HEK293 (cell line): ENCODE data around the gene CAPN7.

Source experiments
- CTCF ChIA-PET: fragments of 350-600 bp; formaldehyde crosslinking; extraction: SDS; loops from one replicate; lab custom pipeline; 2021; ENCODE audit warnings: antibody characterized with exemption; lab: Yijun Ruan, JAX
- POLR2A ChIA-PET: fragments of 300-600 bp; formaldehyde crosslinking; extraction: SDS; loops from one replicate; lab custom pipeline; 2020; ENCODE audit warnings: antibody characterized with exemption, inconsistent platforms; lab: Yijun Ruan, JAX
- H3K27ac ChIP-seq: fragments of 200-500 bp; sonication (Bioruptor generic); 2 replicates; pipeline ENCODE4 v1.5.1; 2014; ENCODE audit warnings: low read depth, low read length, control low read depth, inconsistent platforms; ENCODE audit errors: extremely low read depth
- H3K36me3 ChIP-seq, 2 experiments: fragments of 200-500 bp in 1 of 2; sonication (Bioruptor generic) in 1 of 2; 1 replicate in 1 of 2; 2 replicates in 1 of 2; pipeline ENCODE4 v1.5.1; 2014 to 2017; ENCODE audit warnings: inconsistent platforms in 2 of 2, low read length in 2 of 2; ENCODE audit not compliant: control insufficient read depth in 2 of 2, insufficient read depth in 1 of 2
- H3K4me1 ChIP-seq: fragments of 200-500 bp; sonication (Bioruptor generic); 2 replicates; pipeline ENCODE4 v1.5.1; 2014; ENCODE audit warnings: mild to moderate bottlenecking, low read length, inconsistent platforms; ENCODE audit not compliant: control insufficient read depth, insufficient read depth
- H3K4me3 ChIP-seq: 2 replicates; pipeline ENCODE4 v1.5.1; 2011; ENCODE audit warnings: low read depth, mild to moderate bottlenecking, control low read depth, low read length, moderate library complexity
- H3K9me3 ChIP-seq: fragments of 200-500 bp; sonication (Bioruptor generic); 2 replicates; pipeline ENCODE4 v1.5.1; 2014; ENCODE audit warnings: low read depth, low read length, inconsistent platforms; ENCODE audit not compliant: control insufficient read depth, insufficient read depth
- KLF8 ChIP-seq: fragments of 450-650 bp; formaldehyde crosslinking; IDR thresholded peaks from 2 replicates; pipeline ENCODE4 v1.5.1; 2016; ENCODE audit warnings: missing biosample characterization, missing genetic modification characterization
- PRDM1 ChIP-seq: fragments of 450-650 bp; formaldehyde crosslinking; IDR thresholded peaks from 2 replicates; pipeline ENCODE4; 2016; ENCODE audit warnings: missing biosample characterization, missing genetic modification characterization
- YY1 ChIP-seq: fragments of 450-650 bp; formaldehyde crosslinking; IDR thresholded peaks from 2 replicates; pipeline ENCODE4 v1.5.1; 2018; ENCODE audit warnings: missing biosample characterization, missing genetic modification characterization
- ZBTB17 ChIP-seq: fragments of 450-650 bp; formaldehyde crosslinking; IDR thresholded peaks from 2 replicates; pipeline ENCODE4 v1.5.1; 2016; ENCODE audit warnings: missing biosample characterization, missing genetic modification characterization
- ZBTB48 ChIP-seq: fragments of 450-650 bp; formaldehyde crosslinking; IDR thresholded peaks from 2 replicates; pipeline ENCODE4 v1.5.1; 2016; ENCODE audit warnings: missing biosample characterization, missing genetic modification characterization
- ZFP37 ChIP-seq: fragments of 450-650 bp; formaldehyde crosslinking; IDR thresholded peaks from 2 replicates; pipeline ENCODE4 v1.5.1; 2016; ENCODE audit warnings: missing biosample characterization, missing genetic modification characterization
- ZFP69B ChIP-seq: fragments of 450-650 bp; formaldehyde crosslinking; IDR thresholded peaks from 2 replicates; pipeline ENCODE4 v1.5.1; 2016; ENCODE audit warnings: missing biosample characterization, missing genetic modification characterization
- ZIC2 ChIP-seq: fragments of 450-650 bp; formaldehyde crosslinking; IDR thresholded peaks from 2 replicates; pipeline ENCODE4 v1.5.1; 2016; ENCODE audit warnings: missing biosample characterization, missing genetic modification characterization
- ZNF302 ChIP-seq: fragments of 450-650 bp; formaldehyde crosslinking; IDR thresholded peaks from 2 replicates; pipeline ENCODE4 v1.5.1; 2016; ENCODE audit warnings: missing biosample characterization, missing genetic modification characterization, low read depth
- ZNF37A ChIP-seq: fragments of 450-650 bp; IDR thresholded peaks from 2 replicates; pipeline ENCODE4 v1.5.1; 2018; ENCODE audit warnings: missing biosample characterization, missing genetic modification characterization
- ZNF416 ChIP-seq: fragments of 450-650 bp; formaldehyde crosslinking; IDR thresholded peaks from 2 replicates; pipeline ENCODE4 v1.5.1; 2016; ENCODE audit warnings: missing biosample characterization, missing genetic modification characterization
- ZNF658 ChIP-seq: fragments of 450-650 bp; formaldehyde crosslinking; IDR thresholded peaks from 2 replicates; pipeline ENCODE4; 2016; ENCODE audit warnings: missing biosample characterization, missing genetic modification characterization
- ZNF707 ChIP-seq: fragments of 450-650 bp; formaldehyde crosslinking; IDR thresholded peaks from 2 replicates; pipeline ENCODE4 v1.5.1; 2016; ENCODE audit warnings: missing biosample characterization, missing genetic modification characterization
- ZNF843 ChIP-seq: fragments of 450-650 bp; formaldehyde crosslinking; IDR thresholded peaks from 2 replicates; pipeline ENCODE4 v1.5.1; 2016; ENCODE audit warnings: missing biosample characterization, missing genetic modification characterization
- TF ChIP-seq, protein P1 (sequence below): fragments of 450-650 bp; formaldehyde crosslinking; IDR thresholded peaks from 2 replicates; pipeline ENCODE4; 2016; ENCODE audit warnings: missing biosample characterization, missing genetic modification characterization
- TF ChIP-seq, protein P2 (sequence below): fragments of 450-650 bp; formaldehyde crosslinking; IDR thresholded peaks from 2 replicates; pipeline ENCODE4 v1.5.1; 2016; ENCODE audit warnings: missing biosample characterization, missing genetic modification characterization, low read depth
- TF ChIP-seq, protein P3 (sequence below): fragments of 450-650 bp; IDR thresholded peaks from 2 replicates; pipeline ENCODE4 v1.5.1; 2018; ENCODE audit warnings: missing biosample characterization, missing genetic modification characterization

CAPN7 gene

DNA sequence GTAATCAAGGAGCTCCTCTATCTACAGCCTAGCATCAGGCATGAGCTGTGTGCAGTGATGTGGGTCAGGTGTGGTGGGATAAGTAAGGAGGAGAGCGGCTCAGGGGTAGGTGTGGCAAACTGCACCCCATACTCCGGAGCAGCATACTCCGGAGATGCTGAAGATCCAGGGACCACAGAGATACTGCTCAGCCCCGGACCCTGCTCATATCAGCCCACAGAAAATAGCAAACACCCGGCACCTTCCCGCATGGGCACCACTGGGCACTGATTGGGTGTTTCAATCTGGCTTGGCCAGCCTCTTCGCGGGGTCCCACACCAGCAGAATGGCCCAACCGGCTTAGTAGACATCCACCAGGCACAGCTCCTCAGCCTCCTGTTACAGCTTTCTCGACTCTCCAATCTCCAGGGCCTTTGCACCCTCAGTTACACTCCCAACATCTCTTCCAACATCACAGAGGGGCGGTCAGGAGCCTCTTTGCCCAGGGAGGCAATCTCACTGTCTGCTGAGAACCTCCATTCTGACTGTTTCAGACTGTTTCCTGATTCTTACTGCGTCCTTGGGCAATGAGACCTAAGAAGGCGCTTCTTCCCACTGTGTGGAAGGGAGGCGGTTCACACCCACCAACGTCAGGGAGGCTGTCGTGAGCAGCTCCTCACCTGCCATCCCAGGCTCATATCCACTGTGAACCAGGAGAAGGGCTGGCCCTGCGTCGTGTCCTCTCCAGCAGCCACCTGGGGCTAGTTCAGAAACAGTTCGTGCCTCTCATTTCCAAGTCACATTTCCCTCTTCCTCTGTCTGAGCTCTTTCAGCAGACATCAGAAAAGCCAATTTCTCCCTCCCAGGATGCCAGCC lies 59.8 kb downstream of the CAPN7 start:
- H3K27ac ChIP-seq: no peak overlapping the region
- CTCF ChIA-PET: interaction anchor here (0.6 to 6.7 kb wide), 14 partner anchors 10 to 235 kb away, joined by 3 to 109 read pairs (median 23); partner anchors contain the start of gene SH3BP5
- H3K36me3 ChIP-seq: peaks cover 0 to 11% of the 10 kb centered on the region in 2 experiments; a peak in 1 of 3 replicates
- TF ChIP-seq ZNF302 (tag by site-specific recombination): no peak
- TF ChIP-seq ZFP37 (tag by site-specific recombination): no peak
- TF ChIP-seq, protein P1, sequence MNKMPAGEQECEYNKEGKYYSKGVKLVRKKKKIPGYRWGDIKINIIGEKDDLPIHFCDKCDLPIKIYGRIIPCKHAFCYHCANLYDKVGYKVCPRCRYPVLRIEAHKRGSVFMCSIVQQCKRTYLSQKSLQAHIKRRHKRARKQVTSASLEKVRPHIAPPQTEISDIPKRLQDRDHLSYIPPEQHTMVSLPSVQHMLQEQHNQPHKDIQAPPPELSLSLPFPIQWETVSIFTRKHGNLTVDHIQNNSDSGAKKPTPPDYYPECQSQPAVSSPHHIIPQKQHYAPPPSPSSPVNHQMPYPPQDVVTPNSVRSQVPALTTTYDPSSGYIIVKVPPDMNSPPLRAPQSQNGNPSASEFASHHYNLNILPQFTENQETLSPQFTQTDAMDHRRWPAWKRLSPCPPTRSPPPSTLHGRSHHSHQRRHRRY (tag by site-specific recombination): no peak
- no peak for TF ChIP-seq ZNF843 (tag by site-specific recombination)
- no peak for TF ChIP-seq ZNF707 (tag by site-specific recombination)
- no peak for TF ChIP-seq YY1 (tag by site-specific recombination)
- TF ChIP-seq ZBTB17 (tag by site-specific recombination): no peak
- TF ChIP-seq, protein P2, sequence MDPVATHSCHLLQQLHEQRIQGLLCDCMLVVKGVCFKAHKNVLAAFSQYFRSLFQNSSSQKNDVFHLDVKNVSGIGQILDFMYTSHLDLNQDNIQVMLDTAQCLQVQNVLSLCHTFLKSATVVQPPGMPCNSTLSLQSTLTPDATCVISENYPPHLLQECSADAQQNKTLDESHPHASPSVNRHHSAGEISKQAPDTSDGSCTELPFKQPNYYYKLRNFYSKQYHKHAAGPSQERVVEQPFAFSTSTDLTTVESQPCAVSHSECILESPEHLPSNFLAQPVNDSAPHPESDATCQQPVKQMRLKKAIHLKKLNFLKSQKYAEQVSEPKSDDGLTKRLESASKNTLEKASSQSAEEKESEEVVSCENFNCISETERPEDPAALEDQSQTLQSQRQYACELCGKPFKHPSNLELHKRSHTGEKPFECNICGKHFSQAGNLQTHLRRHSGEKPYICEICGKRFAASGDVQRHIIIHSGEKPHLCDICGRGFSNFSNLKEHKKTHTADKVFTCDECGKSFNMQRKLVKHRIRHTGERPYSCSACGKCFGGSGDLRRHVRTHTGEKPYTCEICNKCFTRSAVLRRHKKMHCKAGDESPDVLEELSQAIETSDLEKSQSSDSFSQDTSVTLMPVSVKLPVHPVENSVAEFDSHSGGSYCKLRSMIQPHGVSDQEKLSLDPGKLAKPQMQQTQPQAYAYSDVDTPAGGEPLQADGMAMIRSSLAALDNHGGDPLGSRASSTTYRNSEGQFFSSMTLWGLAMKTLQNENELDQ (tag by site-specific recombination): no peak
- TF ChIP-seq, protein P3, sequence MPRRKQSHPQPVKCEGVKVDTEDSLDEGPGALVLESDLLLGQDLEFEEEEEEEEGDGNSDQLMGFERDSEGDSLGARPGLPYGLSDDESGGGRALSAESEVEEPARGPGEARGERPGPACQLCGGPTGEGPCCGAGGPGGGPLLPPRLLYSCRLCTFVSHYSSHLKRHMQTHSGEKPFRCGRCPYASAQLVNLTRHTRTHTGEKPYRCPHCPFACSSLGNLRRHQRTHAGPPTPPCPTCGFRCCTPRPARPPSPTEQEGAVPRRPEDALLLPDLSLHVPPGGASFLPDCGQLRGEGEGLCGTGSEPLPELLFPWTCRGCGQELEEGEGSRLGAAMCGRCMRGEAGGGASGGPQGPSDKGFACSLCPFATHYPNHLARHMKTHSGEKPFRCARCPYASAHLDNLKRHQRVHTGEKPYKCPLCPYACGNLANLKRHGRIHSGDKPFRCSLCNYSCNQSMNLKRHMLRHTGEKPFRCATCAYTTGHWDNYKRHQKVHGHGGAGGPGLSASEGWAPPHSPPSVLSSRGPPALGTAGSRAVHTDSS (tag by site-specific recombination): no peak
- no peak for TF ChIP-seq ZNF658
- no peak for TF ChIP-seq ZFP69B
- TF ChIP-seq KLF8 (tag by site-specific recombination): no peak
- TF ChIP-seq ZNF37A: no peak
- no peak for TF ChIP-seq ZNF416 (tag by site-specific recombination)
- no peak for TF ChIP-seq ZBTB48 (tag by site-specific recombination)
- TF ChIP-seq, all 188 proteins: peak for 0
- Histone ChIP-seq H3K4me3 (no peak overlapping the region), H3K9me3 (no peaks in the 10 kb centered on the region), H3K4me1 (peaks cover 5% of the 10 kb centered on the region; the same call in 1 of the 2 replicates)
- POLR2A ChIA-PET: no interaction called here

DNA sequence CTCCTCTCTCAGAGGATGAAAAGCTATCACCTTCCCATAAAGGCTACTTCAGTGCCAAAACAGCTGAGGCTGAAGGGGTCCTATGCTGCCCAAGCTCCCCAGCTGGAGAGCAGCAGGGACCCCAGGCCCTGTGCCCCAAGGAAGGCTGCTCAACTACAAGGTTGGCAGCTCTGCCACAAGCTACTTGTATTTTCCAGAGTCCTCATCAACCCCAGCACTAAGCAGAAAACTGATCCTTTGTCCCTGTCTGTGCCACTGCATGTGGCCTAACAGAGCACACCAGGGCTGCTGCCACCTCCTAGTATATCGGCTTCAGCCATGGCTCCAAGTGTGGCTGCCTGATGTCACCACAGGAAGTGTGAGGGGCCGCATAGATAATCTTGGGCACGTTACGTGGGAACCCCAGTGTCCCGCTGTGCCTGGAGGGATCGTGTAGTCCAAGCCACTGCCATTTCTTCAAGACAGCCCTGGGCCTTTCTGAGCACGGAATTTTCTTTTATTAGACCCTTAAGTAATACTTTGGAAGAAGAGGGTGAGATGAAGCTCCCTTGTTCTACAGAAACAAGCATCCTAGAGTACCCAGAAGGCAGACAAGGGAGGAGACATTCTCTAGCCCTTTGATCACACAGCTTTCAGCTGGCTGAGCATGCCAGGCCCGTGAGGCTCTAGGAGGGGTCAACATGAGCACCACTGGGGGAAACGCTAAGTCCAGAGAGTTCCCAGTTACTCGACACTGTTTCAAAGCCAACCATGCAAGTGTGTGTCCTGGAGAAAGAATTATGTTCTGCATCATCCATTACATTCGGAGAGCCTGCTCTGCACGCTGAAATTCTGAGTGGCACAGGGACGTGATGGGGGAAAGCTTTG lies 60.7 kb downstream of the CAPN7 start:
- POLR2A ChIA-PET: no interaction called here
- H3K4me1 ChIP-seq: peaks cover 5% of the 10 kb centered on the region; the same call in 1 of the 2 replicates
- H3K27ac ChIP-seq: no peak overlapping the region
- CTCF ChIA-PET: interaction anchor here (0.9 to 6.7 kb wide), 26 partner anchors 10 to 568 kb away, joined by 3 to 109 read pairs (median 11); partner anchors contain the start of genes CAPN7 and SH3BP5
- no peak overlapping the region for H3K4me3 ChIP-seq
- no peaks in the 10 kb centered on the region for H3K9me3 ChIP-seq
- no peak for TF ChIP-seq PRDM1
- TF ChIP-seq ZIC2: peak; percentile 85
- H3K36me3 ChIP-seq: peaks cover 0 to 3% of the 10 kb centered on the region in 2 experiments; a peak in 1 of 3 replicates
